HepG2 (cell line): ENCODE results near the gene RNF208. TPM values are rescaled to one million over a fixed set of nuclear protein-coding genes. Genes with fewer than 3 reads are reported as not detected.

Experiments used
- ATAC-seq: fragments of 200-7000 bp; cut with Tn5 transposase; 3 replicates; pipeline ENCODE4 v1.9.1; 2020; ENCODE audit warnings: mild to moderate bottlenecking, moderate library complexity
- BruUV-seq: library from RNA; stranded (reverse); fragments of 400-500 nt; replicated peaks from 2 replicates; lab custom pipeline; 2021; lab: Mats Ljungman, UMichigan
- CTCF ChIA-PET: fragments of 300-600 bp; formaldehyde crosslinking; extraction: SDS; loops from one replicate; lab custom pipeline; 2021; ENCODE audit warnings: low total read pairs, inconsistent platforms, low intra/inter-chr PET ratio; lab: Yijun Ruan, JAX
- POLR2A ChIA-PET: fragments of 350-600 bp; sonication (Branson Sonifier 250); formaldehyde crosslinking; loops from one replicate; lab custom pipeline; 2020; ENCODE audit warnings: antibody characterized with exemption, inconsistent platforms; lab: Yijun Ruan, JAX
- DNase-seq: peaks from one replicate; pipeline ENCODE4 v3.0.0-alpha.2; 2015; ENCODE audit warnings: low spot score
- FAIRE-seq: peaks from 3 replicates; lab custom pipeline; 2011; peaks lifted over from hg19 to GRCh38; lab: Jason Lieb, UNC
- H2AFZ ChIP-seq: one replicate; pipeline ENCODE4 v1.6.1; 2011; ENCODE audit warnings: low read length, inconsistent platforms
- H3K27ac ChIP-seq: fragments of 300-600 bp; 3 replicates; pipeline ENCODE4 v1.8.0; 2011; ENCODE audit warnings: mixed run types, mild to moderate bottlenecking, mixed read lengths, low read length, inconsistent platforms; ENCODE audit not compliant: insufficient read depth; ENCODE audit errors: extremely low read length
- H3K27me3 ChIP-seq, 2 experiments: fragments of 200-600 bp in 1 of 2; 2 replicates in 1 of 2; 3 replicates in 1 of 2; pipeline versions ENCODE4 v1.6.0 to v1.8.0; 2011; ENCODE audit warnings: low read length in 2 of 2, mild to moderate bottlenecking in 2 of 2, moderate library complexity in 2 of 2, inconsistent platforms in 1 of 2; ENCODE audit not compliant: insufficient read depth in 2 of 2, control insufficient read depth in 1 of 2
- H3K36me3 ChIP-seq, 2 experiments: fragments of 200-600 bp in 1 of 2; replicated peaks in 1 of 2; 2 replicates in 1 of 2; 3 replicates in 1 of 2; pipeline versions ENCODE4 v1.5.1 to v1.8.0; 2011; ENCODE audit warnings: low read length in 2 of 2, inconsistent platforms in 1 of 2; ENCODE audit not compliant: insufficient read depth in 2 of 2, control insufficient read depth in 1 of 2
- H3K4me1 ChIP-seq: 2 replicates; pipeline ENCODE4 v1.5.1; 2012; ENCODE audit warnings: low read length, inconsistent platforms; ENCODE audit not compliant: insufficient read depth
- H3K4me2 ChIP-seq: 2 replicates; pipeline ENCODE4 v1.6.0; 2011; ENCODE audit warnings: low read depth, low read length, inconsistent platforms
- H3K4me3 ChIP-seq, 3 experiments: fragments of 200-600 bp in 1 of 3; sonication (generic), shearing (Covaris generic) in 1 of 3; replicated peaks in 1 of 3; 2 replicates each; pipeline ENCODE4 v1.5.1; 2011 to 2016; ENCODE audit warnings: low read length in 3 of 3, inconsistent platforms in 2 of 3, low read depth in 2 of 3, mild to moderate bottlenecking in 2 of 3, control low read depth in 1 of 3, mixed read lengths in 1 of 3; ENCODE audit not compliant: insufficient read depth in 1 of 3
- H3K79me2 ChIP-seq: one replicate; pipeline ENCODE4 v1.6.1; 2011; ENCODE audit warnings: low read length, inconsistent platforms; ENCODE audit not compliant: insufficient read depth
- H3K9ac ChIP-seq: 2 replicates; pipeline ENCODE4 v1.6.0; 2011; ENCODE audit warnings: mild to moderate bottlenecking, low read depth, low read length, inconsistent platforms; ENCODE audit not compliant: insufficient read depth
- H3K9me3 ChIP-seq: 2 replicates; pipeline ENCODE4 v1.5.1; 2012; ENCODE audit warnings: mild to moderate bottlenecking, low read length
- H4K20me1 ChIP-seq: 2 replicates; pipeline ENCODE4 v1.6.0; 2011; ENCODE audit warnings: inconsistent platforms, mild to moderate bottlenecking, low read length, moderate library complexity; ENCODE audit not compliant: insufficient read depth
- ATAD3A ChIP-seq: sonication (generic); formaldehyde crosslinking; IDR thresholded peaks from 2 replicates; pipeline ENCODE4 v1.4.0; 2020; ENCODE audit warnings: missing genetic modification reagents
- KMT2B ChIP-seq: IDR thresholded peaks from 2 replicates; pipeline ENCODE4 v1.6.1; 2016; ENCODE audit warnings: missing genetic modification reagents, missing compliant biosample characterization
- MXI1 ChIP-seq: IDR thresholded peaks from 3 replicates; pipeline ENCODE4 v1.6.1; 2012; ENCODE audit warnings: low read depth, low read length, inconsistent platforms, borderline replicate concordance
- RNF2 ChIP-seq: fragments of 450-650 bp; conservative IDR thresholded peaks from 2 replicates; pipeline ENCODE4 v1.6.1; 2016; ENCODE audit warnings: low read depth
- ZNF746 ChIP-seq: sonication (generic); formaldehyde crosslinking; IDR thresholded peaks from 2 replicates; pipeline ENCODE4 v1.8.0; 2022; ENCODE audit warnings: mild to moderate bottlenecking, missing genetic modification reagents
- ZNF749 ChIP-seq: sonication (generic); formaldehyde crosslinking; IDR thresholded peaks from 2 replicates; pipeline ENCODE4 v1.8.0; 2022; ENCODE audit warnings: mild to moderate bottlenecking, missing genetic modification reagents, moderate library complexity, borderline replicate concordance
- ZNF775 ChIP-seq: sonication (generic); formaldehyde crosslinking; IDR thresholded peaks from 2 replicates; pipeline ENCODE4 v1.4.0; 2020; ENCODE audit warnings: missing genetic modification reagents, mild to moderate bottlenecking, moderate library complexity, borderline replicate concordance
- WGBS: methylation state at CpG from one replicate; pipeline ENCODE4 v1.1.6; 2017; ENCODE audit warnings: low lambda C conversion rate; 5-methylcytosine and 5-hydroxymethylcytosine counted together
- in situ Hi-C: cut with HindIII; loops from 2 replicates; pipeline ENCODE4 v1.10.0; 2017; ENCODE audit warnings: low pct_unique_long_range_greater_than_20kb; ENCODE audit not compliant: extremely low pct_ligation_motif_present
- intact Hi-C: fragments of 100-400 bp; cut with micrococcal nuclease; formaldehyde crosslinking; loops from one replicate; pipeline ENCODE4 v1.10.0; 2022; ENCODE audit not compliant: unreplicated experiment
- polyA plus RNA-seq, 8 experiments: library from polyadenylated mRNA; depleted of rRNA in 3 of 8; stranded (reverse) in 7 of 8; unstranded in 1 of 8; fragments of >200 nt; fragmentation: Illumina TruSeq in 4 of 8; extraction: Trizol in 4 of 8; gene quantifications; 2 replicates each; pipeline versions ENCODE4 v1.2.1 to v1.2.3, GENCODE V29; 2011 to 2016; ENCODE audit warnings: low read depth in 4 of 8, missing spikeins in 1 of 8, mixed read lengths in 1 of 8; ENCODE audit not compliant: insufficient read depth in 1 of 8
- total RNA-seq, 5 experiments: library from RNA; depleted of rRNA; stranded (reverse); fragments of >200 nt; fragmentation: Illumina TruSeq; extraction: Trizol; gene quantifications; 2 replicates each; pipeline ENCODE4 v1.2.3, GENCODE V29; 2016; ENCODE audit warnings: low read depth in 1 of 5
- TF ChIP-seq, protein P1 (sequence below): sonication (generic); formaldehyde crosslinking; IDR thresholded peaks from 2 replicates; pipeline ENCODE4 v1.5.0; 2020; ENCODE audit warnings: mild to moderate bottlenecking, missing genetic modification reagents, borderline replicate concordance
- TF ChIP-seq, protein P2 (sequence below): sonication (generic); formaldehyde crosslinking; IDR thresholded peaks from 2 replicates; pipeline ENCODE4 v1.5.1; 2020; ENCODE audit warnings: missing genetic modification reagents, mild to moderate bottlenecking, borderline replicate concordance
- TF ChIP-seq, protein P3 (sequence below): sonication (generic); formaldehyde crosslinking; IDR thresholded peaks from 2 replicates; pipeline ENCODE4 v1.8.0; 2022; ENCODE audit warnings: missing genetic modification reagents, mild to moderate bottlenecking, borderline replicate concordance

The RNF208 gene
- total and polyA plus RNA-seq, 2 of the 13 experiments (the other 11 are each of a cell fraction or from before 2014, with no cell fraction given): 1.6 to 2.1 TPM

DNA sequence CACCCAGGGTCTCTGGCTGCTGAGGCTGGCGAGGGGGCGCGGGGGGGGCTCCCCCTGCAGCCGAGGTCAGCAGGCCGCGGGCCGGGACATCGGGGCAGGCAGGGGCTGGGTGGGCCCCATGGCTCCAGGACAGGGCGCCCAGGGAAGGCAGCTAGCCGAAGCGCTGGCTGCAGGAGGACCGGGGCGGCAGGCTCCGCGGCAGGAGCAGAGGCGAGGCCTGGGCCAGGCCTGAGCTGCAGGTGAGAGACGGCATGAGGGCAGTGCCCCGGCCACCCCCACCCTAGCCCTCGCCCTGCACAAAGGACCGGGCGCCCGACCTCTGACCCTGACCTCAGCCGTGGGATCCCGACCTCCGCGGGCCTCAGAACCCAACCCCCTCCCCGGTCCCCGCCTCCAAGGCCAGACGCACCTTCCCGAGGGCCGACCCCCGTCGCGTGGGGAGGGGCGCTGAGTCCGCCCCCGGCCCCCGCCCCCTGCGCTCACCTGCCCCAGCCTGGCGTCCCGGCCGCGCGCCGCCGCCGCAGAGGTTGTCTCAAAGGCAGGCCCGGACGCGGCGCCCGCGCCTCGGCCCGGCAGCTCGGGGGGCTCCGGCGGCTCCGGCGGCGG lies 431 bp downstream of the RNF208 start (continued):
- TF ChIP-seq, protein P1, sequence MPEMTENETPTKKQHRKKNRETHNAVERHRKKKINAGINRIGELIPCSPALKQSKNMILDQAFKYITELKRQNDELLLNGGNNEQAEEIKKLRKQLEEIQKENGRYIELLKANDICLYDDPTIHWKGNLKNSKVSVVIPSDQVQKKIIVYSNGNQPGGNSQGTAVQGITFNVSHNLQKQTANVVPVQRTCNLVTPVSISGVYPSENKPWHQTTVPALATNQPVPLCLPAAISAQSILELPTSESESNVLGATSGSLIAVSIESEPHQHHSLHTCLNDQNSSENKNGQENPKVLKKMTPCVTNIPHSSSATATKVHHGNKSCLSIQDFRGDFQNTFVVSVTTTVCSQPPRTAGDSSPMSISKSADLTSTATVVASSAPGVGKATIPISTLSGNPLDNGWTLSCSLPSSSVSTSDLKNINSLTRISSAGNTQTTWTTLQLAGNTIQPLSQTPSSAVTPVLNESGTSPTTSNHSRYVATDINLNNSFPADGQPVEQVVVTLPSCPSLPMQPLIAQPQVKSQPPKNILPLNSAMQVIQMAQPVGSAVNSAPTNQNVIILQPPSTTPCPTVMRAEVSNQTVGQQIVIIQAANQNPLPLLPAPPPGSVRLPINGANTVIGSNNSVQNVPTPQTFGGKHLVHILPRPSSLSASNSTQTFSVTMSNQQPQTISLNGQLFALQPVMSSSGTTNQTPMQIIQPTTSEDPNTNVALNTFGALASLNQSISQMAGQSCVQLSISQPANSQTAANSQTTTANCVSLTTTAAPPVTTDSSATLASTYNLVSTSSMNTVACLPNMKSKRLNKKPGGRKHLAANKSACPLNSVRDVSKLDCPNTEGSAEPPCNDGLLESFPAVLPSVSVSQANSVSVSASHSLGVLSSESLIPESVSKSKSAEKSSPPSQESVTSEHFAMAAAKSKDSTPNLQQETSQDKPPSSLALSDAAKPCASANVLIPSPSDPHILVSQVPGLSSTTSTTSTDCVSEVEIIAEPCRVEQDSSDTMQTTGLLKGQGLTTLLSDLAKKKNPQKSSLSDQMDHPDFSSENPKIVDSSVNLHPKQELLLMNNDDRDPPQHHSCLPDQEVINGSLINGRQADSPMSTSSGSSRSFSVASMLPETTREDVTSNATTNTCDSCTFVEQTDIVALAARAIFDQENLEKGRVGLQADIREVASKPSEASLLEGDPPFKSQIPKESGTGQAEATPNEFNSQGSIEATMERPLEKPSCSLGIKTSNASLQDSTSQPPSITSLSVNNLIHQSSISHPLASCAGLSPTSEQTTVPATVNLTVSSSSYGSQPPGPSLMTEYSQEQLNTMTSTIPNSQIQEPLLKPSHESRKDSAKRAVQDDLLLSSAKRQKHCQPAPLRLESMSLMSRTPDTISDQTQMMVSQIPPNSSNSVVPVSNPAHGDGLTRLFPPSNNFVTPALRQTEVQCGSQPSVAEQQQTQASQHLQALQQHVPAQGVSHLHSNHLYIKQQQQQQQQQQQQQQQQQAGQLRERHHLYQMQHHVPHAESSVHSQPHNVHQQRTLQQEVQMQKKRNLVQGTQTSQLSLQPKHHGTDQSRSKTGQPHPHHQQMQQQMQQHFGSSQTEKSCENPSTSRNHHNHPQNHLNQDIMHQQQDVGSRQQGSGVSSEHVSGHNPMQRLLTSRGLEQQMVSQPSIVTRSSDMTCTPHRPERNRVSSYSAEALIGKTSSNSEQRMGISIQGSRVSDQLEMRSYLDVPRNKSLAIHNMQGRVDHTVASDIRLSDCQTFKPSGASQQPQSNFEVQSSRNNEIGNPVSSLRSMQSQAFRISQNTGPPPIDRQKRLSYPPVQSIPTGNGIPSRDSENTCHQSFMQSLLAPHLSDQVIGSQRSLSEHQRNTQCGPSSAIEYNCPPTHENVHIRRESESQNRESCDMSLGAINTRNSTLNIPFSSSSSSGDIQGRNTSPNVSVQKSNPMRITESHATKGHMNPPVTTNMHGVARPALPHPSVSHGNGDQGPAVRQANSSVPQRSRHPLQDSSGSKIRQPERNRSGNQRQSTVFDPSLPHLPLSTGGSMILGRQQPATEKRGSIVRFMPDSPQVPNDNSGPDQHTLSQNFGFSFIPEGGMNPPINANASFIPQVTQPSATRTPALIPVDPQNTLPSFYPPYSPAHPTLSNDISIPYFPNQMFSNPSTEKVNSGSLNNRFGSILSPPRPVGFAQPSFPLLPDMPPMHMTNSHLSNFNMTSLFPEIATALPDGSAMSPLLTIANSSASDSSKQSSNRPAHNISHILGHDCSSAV (CRISPR knock-in tag): no peak
- no peak; the same call in 2 of the 3 replicates for TF ChIP-seq MXI1
- TF ChIP-seq, all 625 proteins: peak for 79

DNA sequence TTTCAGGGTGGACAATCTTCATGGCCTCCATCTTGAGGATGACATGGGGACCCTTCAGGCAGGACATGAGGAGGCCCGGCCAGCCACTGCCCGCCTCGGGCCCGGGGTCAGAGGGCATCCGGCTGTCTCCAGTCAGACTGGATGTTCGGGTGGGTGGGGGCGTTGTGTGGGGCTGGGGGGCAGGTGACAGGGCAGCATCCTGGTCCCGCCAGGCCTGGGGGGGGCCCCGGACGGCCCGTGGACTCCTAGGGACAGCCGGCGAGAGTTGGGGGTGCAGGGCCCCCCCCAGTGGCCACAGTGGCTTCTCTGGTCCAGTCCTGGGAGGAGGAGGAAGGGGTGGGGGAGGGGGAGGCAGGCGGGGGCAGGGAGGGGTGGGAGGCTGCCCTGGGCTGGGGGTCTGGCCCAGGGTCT lies 940 bp downstream of the RNF208 start:
- CTCF ChIA-PET: no interaction called here

More for the DNA sequence above, 940 bp downstream of the RNF208 start:
- Histone ChIP-seq H3K9me3 (no peaks in the 10 kb centered on the region), H2AFZ (no peak overlapping the region), H3K27ac (peak overlapping the region; percentile 65), H3K79me2 (peaks cover 3% of the 10 kb centered on the region), H3K36me3 (no peaks in the 10 kb centered on the region), H3K27me3 (no peaks in the 10 kb centered on the region; a peak in 1 of 5 replicates), H3K9ac (peak overlapping the region; percentile 57; the same call in 1 of the 2 replicates), H4K20me1 (peaks cover 4% of the 10 kb centered on the region; the same call in 1 of the 2 replicates), H3K4me3 (peak overlapping the region in 2 of 3 experiments; percentile 55 to 64; a peak in 3 of 6 replicates), H3K4me1 (peaks cover 58% of the 10 kb centered on the region), H3K4me2 (peak overlapping the region; percentile 56)
- no TSS peak for BruUV-seq
- TF ChIP-seq ATAD3A (no peak), KMT2B (CRISPR knock-in tag) (no peak), ZNF749 (CRISPR knock-in tag) (no peak), ZNF775 (CRISPR knock-in tag) (no peak), RNF2 (no peak), ZNF746 (CRISPR knock-in tag) (no peak)
- TF ChIP-seq, protein P2, sequence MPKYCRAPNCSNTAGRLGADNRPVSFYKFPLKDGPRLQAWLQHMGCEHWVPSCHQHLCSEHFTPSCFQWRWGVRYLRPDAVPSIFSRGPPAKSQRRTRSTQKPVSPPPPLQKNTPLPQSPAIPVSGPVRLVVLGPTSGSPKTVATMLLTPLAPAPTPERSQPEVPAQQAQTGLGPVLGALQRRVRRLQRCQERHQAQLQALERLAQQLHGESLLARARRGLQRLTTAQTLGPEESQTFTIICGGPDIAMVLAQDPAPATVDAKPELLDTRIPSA (CRISPR knock-in tag): no peak
- TF ChIP-seq, protein P3, sequence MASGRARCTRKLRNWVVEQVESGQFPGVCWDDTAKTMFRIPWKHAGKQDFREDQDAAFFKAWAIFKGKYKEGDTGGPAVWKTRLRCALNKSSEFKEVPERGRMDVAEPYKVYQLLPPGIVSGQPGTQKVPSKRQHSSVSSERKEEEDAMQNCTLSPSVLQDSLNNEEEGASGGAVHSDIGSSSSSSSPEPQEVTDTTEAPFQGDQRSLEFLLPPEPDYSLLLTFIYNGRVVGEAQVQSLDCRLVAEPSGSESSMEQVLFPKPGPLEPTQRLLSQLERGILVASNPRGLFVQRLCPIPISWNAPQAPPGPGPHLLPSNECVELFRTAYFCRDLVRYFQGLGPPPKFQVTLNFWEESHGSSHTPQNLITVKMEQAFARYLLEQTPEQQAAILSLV: no peak
- ATAC-seq (no peak), DNase-seq (no peak), FAIRE-seq (no peak)
- intact Hi-C loops: no loop called here
- no CpG with 5 or more reads among the region's 14 CpGs for WGBS
- in situ Hi-C loops: no loop called here
- POLR2A ChIA-PET: interaction anchor here (0.6 to 13.4 kb wide), 8 partner anchors 13 to 134 kb away, joined by 3 to 225 read pairs (median 24); partner anchors contain the start of genes MAN1B1, NDOR1, TMEM203 and TPRN
